ENCODE data around the gene TRPM2.
"Not testable (repeated sequence)": the region's sequence is repeated elsewhere in the genome, so short reads cannot be mapped to it uniquely, and the experiment has no call there.

The TRPM2 gene

DNA sequence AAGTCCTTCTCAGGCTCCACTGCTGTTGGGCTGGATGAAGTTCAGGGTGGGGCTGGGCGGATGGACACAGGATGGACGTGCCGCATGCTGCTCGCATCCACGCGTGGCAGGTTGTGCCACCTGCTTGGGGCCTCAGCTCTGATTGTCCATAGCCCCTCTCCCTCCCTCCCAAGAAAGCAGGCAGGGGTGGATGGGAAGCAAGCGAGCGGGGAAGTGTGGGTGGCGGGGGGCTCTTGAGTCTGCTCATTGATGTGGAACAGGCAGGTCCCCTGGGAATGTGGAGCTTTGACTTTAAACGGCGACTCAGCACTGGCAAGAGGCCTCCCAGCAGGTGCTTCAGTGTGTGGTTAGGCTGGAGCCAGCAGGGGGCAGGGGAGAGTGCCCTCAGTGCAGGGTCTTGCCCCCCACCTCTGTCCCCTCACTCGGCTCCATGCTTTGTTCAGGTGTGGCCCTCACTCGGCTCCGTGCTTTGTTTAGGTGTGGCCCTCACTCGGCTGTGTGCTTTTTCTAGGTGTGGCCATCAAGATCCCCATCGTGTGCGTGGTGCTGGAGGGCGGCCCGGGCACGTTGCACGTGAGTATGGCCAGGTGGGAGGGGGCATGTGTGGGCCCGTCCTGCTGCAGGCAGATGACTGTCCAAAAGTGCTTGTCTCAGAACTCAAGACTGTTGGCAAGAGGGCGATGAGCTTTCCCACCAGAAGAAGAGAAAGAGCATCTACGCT lies 23.9 kb downstream of the TRPM2 start:
- no peak for DNase-seq

DNA sequence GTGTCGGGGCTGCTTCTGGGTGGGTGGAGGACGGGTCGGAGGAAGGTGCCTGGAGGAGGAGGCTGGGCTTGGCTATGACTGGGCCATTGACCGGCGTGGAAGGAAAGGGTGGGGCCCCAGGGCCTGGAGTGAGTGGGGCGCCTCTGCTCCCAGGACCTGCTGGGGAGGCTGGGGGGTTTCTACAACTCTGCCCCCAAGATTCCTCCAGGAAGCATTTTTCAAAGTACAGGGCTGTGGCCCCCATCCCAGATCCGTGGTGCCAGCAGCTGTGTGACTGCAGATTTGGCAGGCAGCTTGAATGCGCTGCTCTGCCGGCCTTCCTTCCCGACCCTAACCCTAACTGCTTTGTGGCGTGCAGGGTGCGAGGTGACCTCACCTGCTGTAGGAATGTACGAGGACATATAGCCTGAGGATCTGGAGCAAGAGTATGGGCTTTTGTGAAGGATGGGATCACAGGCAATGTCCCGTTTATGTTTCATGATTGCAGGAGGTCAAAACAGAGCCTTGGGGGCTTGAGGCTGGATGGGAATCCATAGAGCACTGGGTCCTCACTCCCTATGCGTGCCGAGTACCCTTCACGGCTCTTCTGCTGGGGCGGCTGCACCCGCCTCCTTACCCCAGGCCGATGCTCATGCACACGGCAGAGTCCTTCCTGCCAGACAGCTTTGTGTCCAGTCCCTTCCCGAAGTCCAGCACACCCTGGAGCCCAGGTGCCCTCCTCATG lies 24.7 kb downstream of the TRPM2 start:
- DNase-seq, result no peak

DNA sequence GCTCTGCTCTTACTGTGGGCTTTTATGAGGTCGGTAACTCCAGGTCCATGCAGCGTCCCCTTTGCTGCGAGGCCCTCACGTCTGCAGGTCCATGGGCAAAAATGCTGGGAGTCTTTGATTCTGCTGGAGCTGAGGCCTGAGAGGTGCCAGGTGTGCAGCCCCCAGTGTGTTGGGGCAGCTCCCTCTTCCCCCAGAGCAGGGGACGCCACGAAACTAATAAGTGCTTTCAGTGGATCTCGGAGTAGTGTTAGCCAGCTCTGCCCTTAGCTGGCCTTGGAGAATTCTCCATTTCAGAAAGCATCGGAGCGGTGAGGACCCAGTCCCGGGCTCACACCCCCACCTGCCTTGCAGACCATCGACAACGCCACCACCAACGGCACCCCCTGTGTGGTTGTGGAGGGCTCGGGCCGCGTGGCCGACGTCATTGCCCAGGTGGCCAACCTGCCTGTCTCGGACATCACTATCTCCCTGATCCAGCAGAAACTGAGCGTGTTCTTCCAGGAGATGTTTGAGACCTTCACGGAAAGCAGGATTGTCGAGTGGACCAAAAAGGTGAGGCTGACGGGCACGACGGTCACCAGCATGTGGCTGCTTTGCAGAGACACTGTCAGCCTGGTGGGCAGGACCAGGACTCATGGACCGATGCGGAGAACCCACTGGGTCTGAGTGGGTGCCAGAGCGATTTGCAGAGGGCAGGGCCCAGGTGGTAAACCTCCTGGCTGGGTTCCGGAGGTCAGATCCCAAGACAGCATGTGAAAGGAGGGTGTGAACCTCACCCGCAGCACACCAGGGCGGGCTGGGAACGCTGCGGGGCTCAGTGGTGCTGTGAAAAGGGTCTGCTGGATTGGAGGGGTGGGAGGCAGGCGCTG lies 25.5 kb downstream of the TRPM2 start:
- no peak for DNase-seq

DNA sequence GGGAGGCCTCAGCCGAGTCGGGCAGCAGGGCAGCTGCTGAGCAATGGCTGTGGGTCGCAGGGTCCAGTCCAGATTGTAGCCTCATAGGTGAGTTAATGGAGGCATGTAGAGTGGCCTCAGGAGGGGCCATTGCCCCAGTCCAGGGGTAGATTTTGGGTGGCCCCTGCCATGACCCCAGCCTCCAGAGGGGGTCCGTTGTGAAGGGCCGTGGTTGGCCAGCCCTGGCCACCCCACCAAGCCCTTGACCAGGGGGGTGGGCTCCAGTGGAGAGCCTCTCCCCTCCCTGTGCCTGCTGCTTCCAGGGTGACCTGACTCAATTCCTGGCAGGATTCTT lies 26.1 kb downstream of the TRPM2 start:
- DNase-seq, result no peak

DNA sequence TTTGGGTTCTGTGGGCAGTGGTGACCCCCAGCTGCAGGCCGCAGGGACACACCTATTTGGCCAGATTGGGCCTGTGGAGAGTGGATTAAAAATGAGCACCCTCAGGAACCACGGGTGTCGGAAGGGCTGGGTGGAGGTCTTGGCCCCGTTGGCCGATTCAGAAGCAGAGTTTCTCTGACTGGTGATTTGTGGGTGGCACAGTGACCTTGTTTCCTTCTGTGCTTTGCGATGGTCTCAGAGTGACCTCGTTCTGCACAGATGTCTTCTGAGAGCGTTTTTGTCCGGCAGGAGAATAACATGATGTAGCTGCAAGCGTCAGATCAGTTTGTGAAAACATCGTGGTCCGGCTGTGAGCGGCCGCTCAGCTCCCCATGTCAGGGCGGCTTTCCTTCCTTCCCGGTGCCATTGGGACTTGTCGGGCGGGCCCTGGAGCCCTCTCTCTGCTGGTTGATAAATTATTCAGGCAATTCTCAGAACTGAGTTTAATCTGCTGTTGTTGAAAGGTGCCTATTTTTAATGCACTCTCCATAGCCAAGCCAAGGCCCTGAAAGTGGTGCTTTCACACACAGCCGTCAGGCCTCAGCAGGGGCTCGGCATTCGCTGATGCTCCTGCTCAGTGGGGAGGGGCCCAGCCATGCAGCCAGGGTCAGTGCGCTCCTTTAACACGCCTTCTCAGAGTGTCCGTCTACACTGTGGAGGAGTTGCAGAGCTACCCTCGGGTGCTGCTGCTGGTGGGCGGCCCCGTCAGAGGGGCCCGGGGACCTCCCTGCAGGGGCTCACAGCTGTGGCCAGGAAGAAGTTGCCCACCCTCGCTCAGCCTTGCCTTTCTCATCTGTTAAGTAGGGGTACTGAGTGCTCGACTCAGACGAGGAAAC lies 26.8 kb downstream of the TRPM2 start:
- DNase-seq, result no peak

DNA sequence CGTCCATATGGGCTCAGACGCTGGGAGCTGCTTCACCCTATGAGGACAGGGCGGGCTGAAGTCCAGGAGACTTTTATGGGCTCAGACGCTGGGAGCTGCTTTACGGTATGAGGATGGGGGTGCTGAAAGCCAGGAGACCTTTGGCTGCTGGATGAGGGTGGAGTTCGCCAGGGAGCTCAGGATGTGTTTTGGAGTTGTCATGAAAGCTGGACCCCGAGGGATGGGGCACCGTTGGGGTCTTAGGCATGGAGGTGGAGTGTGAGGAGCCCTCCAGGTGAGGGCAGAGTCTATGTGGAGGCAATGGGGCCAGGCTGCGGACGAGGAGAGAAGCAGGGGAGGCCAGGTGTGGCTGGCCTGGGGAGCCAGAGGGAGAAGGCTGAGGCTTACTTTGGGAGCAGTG lies 27.5 kb downstream of the TRPM2 start:
- DNase-seq, result no peak

DNA sequence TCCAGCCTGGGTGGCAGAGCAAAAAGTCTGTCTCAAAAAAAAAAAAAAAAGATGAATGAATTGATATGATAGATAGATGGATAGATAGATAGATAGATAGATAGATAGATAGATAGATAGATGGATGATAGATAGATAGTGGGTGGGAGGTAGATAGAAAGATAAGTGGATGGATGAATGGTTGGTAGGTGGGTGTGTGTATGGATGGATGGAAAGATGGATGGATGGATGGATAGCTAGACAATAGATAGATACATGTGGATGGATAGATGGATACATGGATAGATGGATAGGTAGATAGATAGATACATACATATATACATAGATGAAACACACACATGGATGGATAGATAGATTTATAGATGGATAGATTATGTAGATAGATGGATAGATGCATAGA lies 28.5 kb downstream of the TRPM2 start:
- DNase-seq, result no peak

DNA sequence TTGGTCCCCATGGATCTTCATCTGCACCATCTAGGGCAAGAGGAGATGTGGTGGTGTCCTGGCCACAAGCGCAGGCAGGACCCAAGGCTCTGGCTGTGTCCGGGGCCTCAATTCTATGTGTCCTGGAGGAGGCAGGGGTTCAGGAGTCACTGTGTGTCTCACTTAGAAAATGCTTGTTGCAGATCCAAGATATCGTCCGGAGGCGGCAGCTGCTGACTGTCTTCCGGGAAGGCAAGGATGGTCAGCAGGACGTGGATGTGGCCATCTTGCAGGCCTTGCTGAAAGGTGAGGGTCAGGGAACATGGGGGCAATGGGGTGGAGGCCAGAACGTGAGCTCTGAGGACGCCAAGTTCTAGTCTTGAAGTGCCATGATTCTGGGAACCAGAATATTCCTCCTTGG lies 29.1 kb downstream of the TRPM2 start:
- DNase-seq, result no peak

DNA sequence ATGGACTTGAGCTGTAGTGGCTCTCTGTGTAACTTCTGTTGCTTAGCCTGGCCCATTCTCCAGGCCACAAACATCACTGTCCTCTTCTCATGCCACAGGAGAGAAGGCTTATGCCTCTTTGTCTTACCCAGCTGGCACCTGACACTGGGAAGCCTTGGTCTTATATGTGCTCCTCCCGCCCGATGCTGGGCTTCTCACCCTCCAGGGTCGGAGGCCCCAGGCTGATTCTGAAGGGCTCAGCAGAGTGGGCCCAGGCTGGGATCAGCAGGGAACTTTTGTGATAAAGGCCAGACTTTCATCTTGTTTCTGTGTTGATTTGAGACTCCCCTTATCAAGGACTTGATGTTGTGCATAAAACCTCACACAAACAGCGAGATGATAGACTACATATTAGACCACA lies 29.8 kb downstream of the TRPM2 start:
- DNase-seq, result no peak

DNA sequence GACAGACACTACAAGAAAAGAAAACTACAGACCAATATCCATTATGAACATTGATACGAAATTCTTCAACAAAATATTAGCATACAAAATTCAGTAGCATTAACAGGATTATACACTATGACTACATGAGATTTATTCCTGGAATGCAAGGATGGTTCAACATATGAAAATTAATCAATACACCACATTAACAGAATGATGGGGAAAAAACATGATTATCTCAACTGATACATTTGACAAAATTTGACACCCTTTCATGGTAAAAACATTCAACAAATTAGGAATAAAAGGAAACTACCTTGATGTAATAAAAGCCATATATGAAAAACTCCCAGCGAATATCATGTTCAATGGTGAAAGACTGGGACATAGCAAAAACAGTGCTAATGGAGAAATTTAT lies 31.5 kb downstream of the TRPM2 start:
- DNase-seq, result no peak

DNA sequence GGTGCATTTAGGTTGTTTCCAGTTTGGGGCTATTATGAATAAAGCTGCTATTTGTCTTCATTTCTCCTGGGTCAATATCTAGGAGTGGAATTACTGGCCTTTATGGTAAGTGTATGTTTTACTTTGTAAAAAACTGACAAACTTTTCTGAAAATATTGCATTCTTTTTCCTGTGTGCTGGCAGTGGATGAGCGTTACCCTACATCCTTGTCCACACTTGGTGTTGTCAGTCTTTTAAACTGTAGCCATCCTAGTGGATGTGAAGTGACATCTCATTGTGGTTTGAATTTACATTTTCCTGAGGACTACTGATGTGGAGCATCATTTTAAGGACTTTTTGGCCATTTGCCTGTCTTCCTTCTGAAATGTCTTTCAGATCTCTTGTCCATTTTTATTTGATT lies 35.9 kb downstream of the TRPM2 start:
- DNase-seq, result no peak

DNA sequence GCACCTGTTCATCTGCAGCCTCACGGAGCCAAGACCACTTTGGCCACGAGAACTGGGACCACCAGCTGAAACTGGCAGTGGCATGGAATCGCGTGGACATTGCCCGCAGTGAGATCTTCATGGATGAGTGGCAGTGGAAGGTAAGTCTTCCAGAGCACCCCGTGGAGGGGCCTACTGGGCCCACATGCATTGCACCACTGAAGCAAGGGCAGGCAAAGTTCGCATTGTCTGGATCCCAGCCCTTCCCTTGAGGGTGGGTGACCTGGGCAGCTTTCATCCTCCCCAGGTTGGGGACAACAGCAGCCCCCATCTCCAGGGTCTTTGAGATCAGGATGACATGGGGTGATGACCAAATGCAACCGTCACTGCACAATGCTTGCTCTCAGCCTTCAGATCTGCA lies 37.5 kb downstream of the TRPM2 start:
- DNase-seq, result no peak

DNA sequence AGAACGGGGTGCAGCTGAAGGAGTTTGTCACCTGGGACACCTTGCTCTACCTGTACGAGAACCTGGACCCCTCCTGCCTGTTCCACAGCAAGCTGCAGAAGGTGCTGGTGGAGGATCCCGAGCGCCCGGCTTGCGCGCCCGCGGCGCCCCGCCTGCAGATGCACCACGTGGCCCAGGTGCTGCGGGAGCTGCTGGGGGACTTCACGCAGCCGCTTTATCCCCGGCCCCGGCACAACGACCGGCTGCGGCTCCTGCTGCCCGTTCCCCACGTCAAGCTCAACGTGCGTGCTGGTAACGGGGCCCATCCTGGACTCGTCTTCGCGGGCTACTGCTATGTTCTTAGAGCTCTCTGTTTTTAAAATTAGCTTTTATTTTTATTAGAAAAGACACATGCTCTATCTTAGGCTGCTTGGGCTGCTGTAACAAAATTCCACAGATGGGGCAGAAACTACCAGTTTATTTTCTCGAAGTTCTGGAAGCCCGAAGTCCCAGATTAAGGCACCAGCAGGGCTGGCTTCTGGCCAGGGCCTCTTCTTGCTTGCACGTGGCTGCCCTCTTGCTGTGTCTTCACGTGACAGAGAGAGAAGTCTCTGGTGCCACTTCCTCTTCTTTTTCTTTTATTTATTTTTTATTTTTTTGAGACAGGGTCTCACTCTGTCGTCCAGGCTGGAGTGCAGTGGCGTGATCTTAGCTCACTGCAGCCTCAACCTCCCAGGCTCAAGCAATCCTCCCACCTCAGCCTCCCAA lies 38.1 kb downstream of the TRPM2 start:
- no peak for DNase-seq

DNA sequence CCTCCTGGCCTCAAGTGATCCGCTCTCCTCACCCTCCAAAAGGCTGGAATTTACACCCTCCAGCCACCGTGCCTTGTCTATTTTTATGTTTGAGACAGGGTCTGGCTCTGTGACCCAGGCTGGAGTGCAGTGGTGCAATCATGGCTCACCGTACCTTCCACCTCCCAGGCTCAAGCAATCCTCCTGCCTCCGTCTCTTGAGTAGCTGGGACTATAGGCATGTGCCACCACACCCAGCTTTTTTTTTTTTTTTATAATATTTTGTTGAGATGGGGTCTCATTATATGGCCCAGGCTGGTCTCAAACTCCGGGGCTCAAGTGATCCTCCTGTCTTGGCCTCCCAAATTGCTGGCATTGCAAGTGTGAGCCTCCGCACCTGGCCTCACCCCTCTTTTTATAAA lies 38.8 kb downstream of the TRPM2 start:
- DNase-seq, result no peak

DNA sequence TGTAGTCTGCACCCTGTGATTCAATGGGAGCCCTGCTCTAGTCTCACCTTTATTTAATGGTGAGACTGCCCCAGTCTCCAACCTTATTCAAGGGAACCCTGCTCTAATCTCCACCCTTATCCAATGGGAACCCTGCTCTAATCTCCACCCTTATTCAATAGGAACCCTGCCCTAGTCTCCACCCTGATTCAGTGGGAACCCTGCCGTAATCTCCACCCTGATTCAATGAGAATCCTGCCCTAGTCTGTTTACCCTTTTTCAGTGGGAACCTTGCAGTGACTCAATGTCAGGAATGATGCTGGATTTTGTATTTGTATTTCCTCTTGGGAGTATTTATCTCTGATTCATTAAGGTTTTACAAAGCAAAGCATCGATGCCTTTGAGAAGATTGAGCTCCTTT lies 39.5 kb downstream of the TRPM2 start:
- DNase-seq, result no peak

DNA sequence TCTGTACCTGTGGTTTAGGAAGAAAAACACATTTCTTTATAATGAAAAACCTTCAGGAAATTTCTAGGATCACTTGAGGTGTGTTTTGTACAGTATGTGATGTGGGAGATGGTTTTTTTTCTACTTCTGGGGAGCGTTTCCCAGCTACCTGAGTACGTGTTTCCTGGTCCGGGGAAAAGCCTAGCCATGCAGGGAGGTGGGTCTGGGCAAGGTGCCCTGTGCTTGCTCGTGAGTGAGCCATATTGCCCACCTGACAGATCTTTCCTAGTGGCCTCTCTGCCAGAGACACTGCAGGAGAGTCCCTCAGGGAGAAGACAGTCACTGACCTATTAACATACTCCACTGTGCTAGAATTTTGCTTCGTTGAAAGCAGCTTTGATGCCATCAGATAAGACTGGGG lies 41.3 kb downstream of the TRPM2 start:
- no peak for DNase-seq

DNA sequence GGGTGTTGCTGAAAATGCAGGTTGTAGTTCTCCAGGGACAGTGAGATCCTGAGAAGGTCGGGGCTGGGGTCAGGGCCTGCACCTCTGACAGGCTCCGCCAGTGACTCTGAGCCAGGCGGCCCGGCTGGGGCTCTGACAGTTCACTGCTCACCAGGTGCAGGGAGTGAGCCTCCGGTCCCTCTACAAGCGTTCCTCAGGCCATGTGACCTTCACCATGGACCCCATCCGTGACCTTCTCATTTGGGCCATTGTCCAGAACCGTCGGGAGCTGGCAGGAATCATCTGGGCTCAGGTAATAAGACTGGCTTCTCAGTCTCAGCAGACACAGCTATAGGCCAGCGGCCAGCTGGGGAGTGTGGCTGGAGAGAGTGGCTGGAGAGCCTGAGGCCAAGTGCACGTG lies 41.8 kb downstream of the TRPM2 start:
- DNase-seq, result no peak

DNA sequence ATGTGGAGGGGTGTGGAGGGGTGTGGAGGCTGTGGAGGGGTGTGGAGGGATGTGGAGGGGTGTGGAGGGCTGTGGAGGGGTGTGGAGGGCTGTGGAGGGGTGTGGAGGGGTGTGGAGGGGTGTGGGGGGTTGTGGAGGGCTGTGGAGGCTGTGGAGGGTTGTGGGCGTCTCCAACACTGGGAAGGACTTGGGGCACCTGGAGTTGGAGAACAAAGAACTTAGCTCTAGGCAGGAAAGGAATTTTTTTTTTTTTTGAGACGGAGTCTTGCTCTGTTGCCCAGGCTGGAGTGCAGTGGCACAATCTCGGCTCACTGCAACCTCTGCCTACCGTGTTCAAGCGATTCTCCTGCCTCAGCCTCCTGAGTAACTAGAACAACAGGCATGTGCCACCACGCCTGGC lies 43.4 kb downstream of the TRPM2 start:
- DNase-seq, result not testable (repeated sequence)

DNA sequence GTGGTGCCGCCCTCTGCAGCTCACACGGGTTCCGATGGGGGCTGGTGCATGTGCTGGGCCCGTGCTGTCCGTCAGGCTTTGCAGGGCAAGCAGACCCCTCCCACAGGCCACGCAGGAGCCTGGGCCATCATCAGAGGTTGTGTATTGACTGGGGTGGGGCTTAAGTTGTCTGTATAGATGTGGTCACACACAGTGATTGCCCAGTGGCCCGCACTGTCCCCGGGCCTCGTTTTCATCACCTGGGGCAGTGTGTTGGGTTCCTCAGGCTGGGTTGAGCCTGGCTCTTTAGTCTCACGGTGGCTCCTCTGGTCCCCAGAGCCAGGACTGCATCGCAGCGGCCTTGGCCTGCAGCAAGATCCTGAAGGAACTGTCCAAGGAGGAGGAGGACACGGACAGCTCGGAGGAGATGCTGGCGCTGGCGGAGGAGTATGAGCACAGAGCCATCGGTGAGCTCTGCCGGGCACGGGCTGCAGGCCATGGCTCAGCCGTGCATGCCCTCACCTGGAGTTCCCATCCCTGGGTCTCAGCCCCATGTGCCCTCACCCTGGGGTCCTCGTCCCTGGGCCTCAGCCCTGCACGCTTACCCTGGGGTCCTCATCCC lies 44.1 kb downstream of the TRPM2 start:
- DNase-seq, result no peak

DNA sequence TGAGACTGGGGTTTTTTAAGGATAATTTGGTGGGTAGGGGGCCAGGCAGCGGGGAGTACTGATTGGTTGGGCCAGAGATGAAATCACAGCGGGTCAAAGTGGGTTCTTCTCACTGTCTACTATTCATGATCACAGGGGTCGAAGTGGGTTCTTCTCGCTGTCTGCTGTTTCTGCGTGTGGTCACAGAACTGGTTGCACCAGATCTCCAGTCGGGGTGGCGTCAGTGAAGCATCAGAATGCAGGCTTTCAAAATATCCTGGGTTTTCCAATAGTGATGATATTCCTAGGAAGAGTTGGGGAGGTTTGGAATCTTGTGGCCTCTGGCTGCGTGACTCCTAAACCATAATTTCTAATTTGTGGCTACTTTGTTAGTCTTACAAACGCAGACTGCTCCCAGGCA lies 45.1 kb downstream of the TRPM2 start:
- DNase-seq, result no peak

DNA sequence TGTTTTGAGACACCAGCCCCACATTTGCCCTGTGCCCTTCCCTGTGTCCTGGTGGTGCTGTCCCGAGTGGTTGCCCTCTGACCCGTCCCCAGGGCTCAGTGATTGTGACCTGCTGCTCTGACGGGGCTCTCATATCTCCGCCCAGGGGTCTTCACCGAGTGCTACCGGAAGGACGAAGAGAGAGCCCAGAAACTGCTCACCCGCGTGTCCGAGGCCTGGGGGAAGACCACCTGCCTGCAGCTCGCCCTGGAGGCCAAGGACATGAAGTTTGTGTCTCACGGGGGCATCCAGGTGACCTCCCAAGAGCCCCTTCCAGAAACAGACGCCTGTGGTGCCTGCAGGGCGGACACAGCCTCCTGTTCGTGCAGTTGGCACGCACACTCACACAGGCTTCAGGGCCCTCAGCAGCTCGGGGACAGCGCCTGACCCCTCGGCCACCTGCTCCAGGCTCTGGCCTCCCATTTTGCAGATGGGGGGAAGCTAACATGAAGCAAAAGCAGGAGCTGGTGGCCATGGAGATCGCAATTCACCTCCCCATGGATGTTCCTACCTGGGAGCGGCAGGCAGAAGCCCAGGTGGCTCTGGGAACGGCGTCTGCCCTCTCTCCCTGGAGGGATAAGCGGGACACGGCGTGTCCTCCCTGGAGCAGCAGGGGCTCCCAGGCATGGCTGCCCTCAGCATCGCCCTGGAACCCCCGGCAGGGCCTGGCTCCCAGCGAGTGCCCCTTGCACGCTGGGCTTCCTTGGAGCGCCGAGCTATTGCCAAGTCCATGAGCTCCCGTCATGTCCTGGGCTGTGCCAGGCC lies 45.9 kb downstream of the TRPM2 start:
- no peak for DNase-seq
